ENCODE data around the gene SYT7. TPM values are rescaled to one million over a fixed set of nuclear protein-coding genes. Genes with fewer than 3 reads are reported as not detected.

SYT7 gene
- total and polyA plus RNA-seq, 10 donors: 0.14 to 5.3 (median 2.3) TPM

DNA sequence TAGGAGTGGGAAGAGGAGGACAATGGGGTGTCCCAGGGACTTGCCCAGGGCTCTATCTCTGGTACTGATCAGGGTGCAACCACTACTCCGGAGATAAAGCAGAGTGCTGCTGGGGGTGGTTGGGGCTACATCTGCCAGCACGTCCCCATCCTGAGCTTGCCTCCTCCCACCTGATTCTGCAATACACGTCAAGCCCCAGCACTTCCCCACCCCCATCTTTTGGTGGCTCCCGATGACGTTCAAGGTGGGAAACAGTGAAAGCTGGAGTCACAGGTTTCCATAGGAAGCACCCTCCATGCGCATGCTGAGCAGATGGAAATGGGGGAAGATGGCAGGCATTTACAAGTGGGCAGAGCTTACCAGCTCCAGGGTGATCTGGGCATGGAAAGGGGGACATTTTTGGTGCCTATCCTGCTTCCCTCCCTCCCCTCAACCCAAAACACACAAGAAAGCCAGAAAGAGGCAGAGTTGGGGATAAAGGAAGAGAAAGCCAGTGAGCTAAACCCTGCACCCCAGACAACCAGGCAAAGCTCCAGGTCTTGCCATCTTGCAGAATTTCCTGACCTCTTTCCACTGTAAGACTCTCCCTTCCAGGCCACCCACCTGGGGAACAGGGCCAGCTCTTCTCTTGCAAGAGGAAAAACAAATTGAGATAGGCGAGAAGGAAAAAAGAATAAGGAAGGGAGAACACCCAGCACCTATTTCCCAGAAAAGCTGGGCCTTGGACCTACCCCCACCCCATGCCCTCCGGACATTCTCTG, 15.8 kb downstream of the SYT7 start:
- no peaks in the 10 kb centered on the region for H3K9me3 ChIP-seq
- TF ChIP-seq CTCF (IDR thresholded peaks at IDR 0.05 in 8 of 11, conservative IDR thresholded peaks at IDR 0.05 in 3 of 11) (no peak), POLR2AphosphoS5 (IDR thresholded peaks at IDR 0.05) (no peak), POLR2A (IDR thresholded peaks at IDR 0.05) (no peak)
- no peaks in the 10 kb centered on the region for H3K36me3 ChIP-seq
- DNase-seq: no peak
- peaks cover 0 to 7% (median 4%) of the 10 kb centered on the region in 6 donors for H3K4me1 ChIP-seq
- no peak overlapping the region for H3K4me3 ChIP-seq
- intact Hi-C loops (cut with DNase I; ENCODE audit: low total_unique reads): no loop called here
- no peak overlapping the region for H3K27ac ChIP-seq
- peaks cover 0 to 83% (median 19%) of the 10 kb centered on the region in 7 donors for H3K27me3 ChIP-seq (replicated peaks in 1 of 7)
- WGBS, 5 donors: 43 to 58% (median 51%) methylated on average over 8 of the region's 8 CpGs

GRCh38 chr11:61560751-61561150, 20.1 kb downstream of the SYT7 start:
- DNase-seq: no peak
- H3K36me3 ChIP-seq: no peaks in the 10 kb centered on the region
- no peak overlapping the region for H3K4me3 ChIP-seq
- no peak overlapping the region for H3K27ac ChIP-seq
- intact Hi-C loops (cut with DNase I; ENCODE audit: low total_unique reads): no loop called here
- peaks cover 0 to 80% (median 9%) of the 10 kb centered on the region in 7 donors for H3K27me3 ChIP-seq (replicated peaks in 1 of 7)
- 30 to 40% (median 37%) methylated on average over 4 to 6 of the region's 6 CpGs for WGBS, 5 donors
- TF ChIP-seq CTCF (IDR thresholded peaks at IDR 0.05 in 8 of 11, conservative IDR thresholded peaks at IDR 0.05 in 3 of 11): no peak
- TF ChIP-seq POLR2A (IDR thresholded peaks at IDR 0.05): no peak
- no peak for TF ChIP-seq POLR2AphosphoS5 (IDR thresholded peaks at IDR 0.05)
- no peaks in the 10 kb centered on the region for H3K9me3 ChIP-seq
- peaks cover 0 to under 1% (median 0%) of the 10 kb centered on the region in 6 donors for H3K4me1 ChIP-seq

DNA sequence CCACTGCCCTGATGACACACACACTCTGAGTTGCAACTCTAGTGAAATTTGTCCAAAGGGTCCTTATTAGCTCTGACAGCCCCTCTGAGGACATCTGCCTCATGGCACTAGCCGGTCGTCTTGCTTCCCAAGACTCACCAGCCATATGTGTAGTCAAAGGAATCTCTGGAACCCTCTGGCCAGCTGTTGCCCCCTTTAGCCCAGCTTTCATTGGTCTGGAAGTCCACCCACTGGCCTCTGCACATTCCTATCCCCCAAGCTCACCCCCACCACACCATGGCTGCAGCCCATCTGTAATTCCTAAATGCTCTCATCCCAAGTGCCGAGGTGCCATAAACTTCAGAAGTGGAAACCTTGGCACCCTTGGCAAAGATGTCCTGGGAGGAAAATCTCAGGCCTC, 24.3 kb downstream of the SYT7 start:
- Histone ChIP-seq H3K4me3 (no peak overlapping the region), H3K4me1 (peaks cover 0 to 9% (median 3%) of the 10 kb centered on the region in 6 donors), H3K27ac (no peak overlapping the region), H3K36me3 (no peaks in the 10 kb centered on the region), H3K27me3 (replicated peaks in 1 of 7) (peaks cover 0 to 92% (median 26%) of the 10 kb centered on the region in 7 donors), H3K9me3 (no peaks in the 10 kb centered on the region)
- DNase-seq: no peak
- intact Hi-C loops (cut with DNase I; ENCODE audit: low total_unique reads): no loop called here
- 73 to 86% (median 85%) methylated on average over 3 of the region's 3 CpGs for WGBS, 5 donors
- TF ChIP-seq CTCF (IDR thresholded peaks at IDR 0.05 in 8 of 11, conservative IDR thresholded peaks at IDR 0.05 in 3 of 11) (no peak), POLR2A (IDR thresholded peaks at IDR 0.05) (no peak), POLR2AphosphoS5 (IDR thresholded peaks at IDR 0.05) (no peak)

- Histone ChIP-seq H3K9me3 (no peaks in the 10 kb centered on the region), H3K36me3 (no peaks in the 10 kb centered on the region), H3K27ac (no peak overlapping the region), H3K27me3 (replicated peaks in 1 of 7) (peaks cover 0 to 95% (median 26%) of the 10 kb centered on the region in 7 donors), H3K4me1 (peaks cover 0 to 9% (median 3%) of the 10 kb centered on the region in 6 donors), H3K4me3 (no peak overlapping the region)
- no peak for DNase-seq
- intact Hi-C loops (cut with DNase I; ENCODE audit: low total_unique reads): no loop called here
- TF ChIP-seq POLR2A (IDR thresholded peaks at IDR 0.05) (no peak), CTCF (IDR thresholded peaks at IDR 0.05 in 8 of 11, conservative IDR thresholded peaks at IDR 0.05 in 3 of 11) (no peak), POLR2AphosphoS5 (IDR thresholded peaks at IDR 0.05) (no peak)
- WGBS, 5 donors: 54 to 66% (median 59%) methylated on average over 5 to 10 of the region's 10 CpGs
Measured at GRCh38 chr11:61555978-61556377, 24.9 kb downstream of the SYT7 start.

All from spleen (tissue), 11 donors.